Heart left ventricle (tissue), 13 donors: ENCODE data around the gene OVOL2.

ENCODE experiments used
- CTCF ChIP-seq, 12 donors: fragments of 200-600 bp; sonication (generic) in 4 of 12; IDR thresholded peaks; one replicate each; pipeline versions ENCODE4 v1.5.0 to v1.8.0; 2018 to 2022; ENCODE audit warnings: antibody characterized with exemption in 12 of 12, mild to moderate bottlenecking in 5 of 12
- POLR2A ChIP-seq, 2 donors: fragments of 450-650 bp; IDR thresholded peaks; one replicate each; pipeline ENCODE4 v1.6.1; 2017; ENCODE audit warnings: antibody characterized with exemption in 2 of 2, mild to moderate bottlenecking in 2 of 2, moderate library complexity in 2 of 2
- donor health status: ischemic (EF 13 %, LVEDD 7.1; RV severe dilation, severe dysfunction).
- donor health status: DM: no; HTN: yes; CAD: no.
- donor health status: DM: no; HTN: no; CAD: no.
- donor health status: ischemic (EF 25% LVEDD 6.9; RV normal size, moderate dysfunction).
- donor health status: ischemic (EF 25% LVEDD 5.7; RV mildly dilated, moderate dysfunction).
- donor health status: ischemic (EF 35%, LVEDD 5.7; RV mildly dilated, moderate dysfunction).
- donor health status: nonischemic (EF 11% LVEDD 7.7; RV severe dilation, severe dysfunction).
- donor health status: DM: yes; HTN: yes; CAD: no.
- donor health status: PGD.
- donor health status: ischemic (EF 29% LVEDD 5.4; RV normal size, mild dysfunction).
- donor health status: nonischemic (EF 23%, LVEDD 6.1; RV moderate dilation, normal function).

GRCh38 chr20:18090477-18090876 is 32.8 kb upstream of the OVOL2 start:
- no peak for TF ChIP-seq CTCF (IDR thresholded peaks at IDR 0.05)
- TF ChIP-seq POLR2A (IDR thresholded peaks at IDR 0.05), result no peak
